LNCaP clone FGC (cell line): ENCODE data around the gene COPS8.

Experiments used
- DNase-seq: peaks from one replicate; pipeline ENCODE4 v3.0.0-alpha.2; 2011; ENCODE audit warnings: low read depth
- H3K4me3 ChIP-seq: 2 replicates; pipeline ENCODE4 v1.5.1; 2011; ENCODE audit warnings: mild to moderate bottlenecking, low read depth, low read length, control low read depth
- TF ChIP-seq, protein P1 (sequence below): IDR thresholded peaks from 2 replicates; pipeline ENCODE4 v1.5.1; 2012; ENCODE audit warnings: mild to moderate bottlenecking; ENCODE audit not compliant: control insufficient read depth, insufficient read depth; ENCODE audit errors: extremely low read depth

The COPS8 gene

DNA sequence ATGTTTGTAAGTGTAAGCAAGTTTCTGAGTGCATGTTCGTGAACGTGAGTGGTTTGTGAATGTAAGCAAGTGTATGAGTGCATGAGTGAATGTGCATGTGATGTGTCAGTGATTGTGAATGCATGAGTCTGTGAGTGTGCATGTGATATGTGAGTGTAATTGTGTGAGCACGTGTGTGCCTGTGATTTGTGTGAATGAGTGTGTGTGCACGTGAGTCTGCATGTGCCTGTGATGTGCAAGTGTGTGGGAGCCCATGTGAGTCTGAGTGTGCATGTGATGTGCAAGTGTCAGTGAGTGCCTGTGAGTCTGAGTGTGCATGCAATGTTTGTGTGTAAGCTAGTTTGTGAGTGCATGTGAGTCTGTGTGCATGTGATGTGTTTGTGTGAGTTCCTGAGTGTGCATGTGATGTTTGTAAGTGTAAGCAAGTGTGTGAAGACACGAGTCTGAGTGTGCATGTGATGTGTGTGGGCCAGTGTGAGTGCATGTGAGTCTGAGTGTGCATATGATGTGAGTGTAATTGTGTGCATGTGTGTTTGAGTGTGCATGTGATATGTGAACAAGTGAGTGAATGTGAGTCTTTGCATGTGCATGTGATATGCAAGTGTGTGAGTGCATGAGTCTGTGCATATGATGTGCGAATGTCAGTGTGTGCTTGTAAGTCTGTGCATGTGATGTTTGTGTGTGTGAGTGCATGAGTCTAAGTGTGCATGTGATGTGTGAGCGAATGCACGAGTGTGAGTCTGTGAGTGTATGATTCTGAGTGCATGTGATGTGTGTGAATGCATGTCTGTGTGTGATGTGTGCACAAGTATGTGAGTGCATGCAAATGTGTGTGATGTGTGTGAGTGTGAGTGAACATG lies 45.1 kb downstream of the COPS8 start:
- TF ChIP-seq, protein P1, sequence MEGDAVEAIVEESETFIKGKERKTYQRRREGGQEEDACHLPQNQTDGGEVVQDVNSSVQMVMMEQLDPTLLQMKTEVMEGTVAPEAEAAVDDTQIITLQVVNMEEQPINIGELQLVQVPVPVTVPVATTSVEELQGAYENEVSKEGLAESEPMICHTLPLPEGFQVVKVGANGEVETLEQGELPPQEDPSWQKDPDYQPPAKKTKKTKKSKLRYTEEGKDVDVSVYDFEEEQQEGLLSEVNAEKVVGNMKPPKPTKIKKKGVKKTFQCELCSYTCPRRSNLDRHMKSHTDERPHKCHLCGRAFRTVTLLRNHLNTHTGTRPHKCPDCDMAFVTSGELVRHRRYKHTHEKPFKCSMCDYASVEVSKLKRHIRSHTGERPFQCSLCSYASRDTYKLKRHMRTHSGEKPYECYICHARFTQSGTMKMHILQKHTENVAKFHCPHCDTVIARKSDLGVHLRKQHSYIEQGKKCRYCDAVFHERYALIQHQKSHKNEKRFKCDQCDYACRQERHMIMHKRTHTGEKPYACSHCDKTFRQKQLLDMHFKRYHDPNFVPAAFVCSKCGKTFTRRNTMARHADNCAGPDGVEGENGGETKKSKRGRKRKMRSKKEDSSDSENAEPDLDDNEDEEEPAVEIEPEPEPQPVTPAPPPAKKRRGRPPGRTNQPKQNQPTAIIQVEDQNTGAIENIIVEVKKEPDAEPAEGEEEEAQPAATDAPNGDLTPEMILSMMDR: no peak
- no peak overlapping the region for H3K4me3 ChIP-seq
- no peak for DNase-seq

DNA sequence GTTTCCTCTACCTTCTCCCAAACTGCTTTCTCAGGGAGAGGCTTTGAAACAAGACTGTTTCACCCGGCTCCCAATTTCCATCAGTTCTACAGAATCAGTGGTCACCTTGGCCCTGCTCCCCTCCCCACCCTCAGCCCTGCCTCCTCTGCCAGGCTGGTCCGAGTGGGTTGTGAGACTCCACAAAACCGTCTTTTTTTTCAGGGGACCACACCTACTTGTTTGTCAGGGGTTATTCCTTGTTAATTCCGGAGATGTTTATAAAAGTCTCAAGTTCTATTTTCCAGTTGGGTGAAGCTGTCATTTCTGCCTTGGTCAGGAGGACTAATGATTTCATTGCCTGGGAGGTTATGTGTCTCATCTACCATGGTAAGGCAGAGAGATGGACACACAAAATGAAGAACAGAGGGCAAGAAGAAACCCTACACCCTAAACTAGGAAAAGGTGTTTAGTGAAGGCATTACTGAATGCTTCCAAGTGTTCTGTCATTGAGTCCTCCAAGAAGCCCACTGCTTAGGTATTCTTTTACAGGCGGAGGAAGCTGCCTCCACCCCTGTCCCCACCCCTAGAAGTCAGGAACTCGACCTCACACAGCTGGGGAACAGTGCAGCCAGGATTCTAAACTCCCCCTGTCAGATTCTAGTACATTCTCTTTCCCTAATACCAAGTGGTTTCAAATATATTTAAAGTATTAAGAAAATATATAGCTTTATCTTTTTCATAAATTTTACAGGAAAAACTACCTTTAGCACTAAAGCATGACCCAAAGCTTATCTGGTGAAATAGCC lies 46.3 kb downstream of the COPS8 start:
- H3K4me3 ChIP-seq: no peak overlapping the region
- no peak for DNase-seq
- TF ChIP-seq, protein P1: no peak

DNA sequence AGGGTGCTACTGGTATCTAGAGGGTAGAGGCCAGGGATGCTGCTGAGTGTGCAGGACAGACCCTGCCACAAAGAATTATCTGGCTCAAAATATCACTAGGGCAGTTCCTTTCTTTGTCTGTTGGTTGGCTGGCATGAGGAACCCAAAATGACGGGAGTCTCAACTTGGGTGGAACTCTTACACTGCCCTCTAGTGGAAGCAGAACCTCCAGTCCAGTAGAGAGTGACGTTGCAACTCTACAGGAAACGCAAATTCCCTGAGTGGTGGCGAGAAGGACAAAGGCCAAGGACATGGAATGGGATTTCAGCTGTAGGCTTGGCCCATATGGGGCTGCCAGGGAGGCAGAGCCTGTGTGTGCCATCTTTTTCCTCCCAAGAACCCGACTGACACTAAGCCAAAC lies 47.1 kb downstream of the COPS8 start:
- H3K4me3 ChIP-seq: no peak overlapping the region
- no peak for DNase-seq
- TF ChIP-seq, protein P1: peak; percentile 48

DNA sequence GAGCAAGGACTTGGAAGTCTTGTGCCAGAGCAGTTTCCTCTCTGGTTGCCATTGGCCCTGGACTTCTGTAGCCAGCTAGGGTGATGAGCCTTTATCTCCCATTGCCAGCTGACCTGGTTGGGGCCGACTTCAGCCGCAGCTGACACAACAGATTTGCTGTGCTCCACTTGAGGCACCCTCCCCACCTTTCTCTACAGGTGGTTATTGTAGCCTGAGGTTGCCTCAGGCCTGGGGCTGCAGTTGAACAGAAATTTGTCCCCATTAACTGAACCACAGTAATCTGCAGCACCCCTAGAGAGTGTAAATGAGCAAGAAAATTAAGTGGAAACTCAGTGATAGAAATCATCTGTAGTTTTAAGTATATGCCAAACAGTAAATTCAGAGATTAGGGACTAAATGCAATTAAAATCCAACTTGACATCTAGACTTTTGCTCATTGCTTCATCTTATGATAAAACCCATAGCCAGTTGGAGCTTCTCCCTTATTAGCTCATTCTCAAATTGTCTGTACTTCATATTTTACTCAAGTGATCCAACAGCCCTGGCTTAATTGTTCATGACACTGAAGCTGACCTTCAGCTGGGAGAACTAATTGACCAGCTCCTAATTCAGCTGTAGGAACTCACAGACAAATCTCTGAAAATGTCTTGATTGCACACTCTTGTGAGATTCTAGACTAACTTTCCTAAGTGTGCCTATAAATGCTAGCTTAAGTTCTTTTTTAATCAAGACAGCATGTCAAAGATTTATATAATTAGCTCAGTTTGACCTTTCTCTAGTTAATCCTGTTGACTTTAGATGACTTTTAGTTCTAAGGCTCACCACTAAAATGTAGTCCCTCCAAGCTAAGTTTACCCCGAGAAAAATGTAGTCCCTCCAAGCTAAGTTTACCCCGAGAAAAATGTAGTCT lies 48.9 kb downstream of the COPS8 start:
- H3K4me3 ChIP-seq: no peak overlapping the region
- TF ChIP-seq, protein P1: no peak
- DNase-seq: no peak

DNA sequence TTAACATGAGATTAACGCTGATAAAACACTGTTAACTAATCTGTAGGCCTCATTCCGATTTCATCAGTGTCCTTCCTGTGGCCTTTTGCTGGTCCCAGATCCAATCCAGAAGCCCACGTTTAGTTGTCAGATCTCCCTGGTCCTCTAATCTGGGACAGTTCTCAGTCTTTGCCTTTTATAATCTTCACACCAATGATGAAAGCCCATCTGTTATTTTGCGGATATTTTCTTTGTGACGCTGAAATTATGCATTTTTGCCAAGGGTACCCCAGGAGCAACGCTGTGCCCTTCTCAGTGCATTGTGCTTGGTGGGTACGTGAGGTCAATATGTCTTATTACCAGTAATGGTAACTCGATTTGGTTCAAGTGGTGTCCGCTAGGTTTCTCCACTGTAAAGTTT lies 51.1 kb downstream of the COPS8 start:
- TF ChIP-seq, protein P1: no peak
- DNase-seq: no peak
- H3K4me3 ChIP-seq: no peak overlapping the region

DNA sequence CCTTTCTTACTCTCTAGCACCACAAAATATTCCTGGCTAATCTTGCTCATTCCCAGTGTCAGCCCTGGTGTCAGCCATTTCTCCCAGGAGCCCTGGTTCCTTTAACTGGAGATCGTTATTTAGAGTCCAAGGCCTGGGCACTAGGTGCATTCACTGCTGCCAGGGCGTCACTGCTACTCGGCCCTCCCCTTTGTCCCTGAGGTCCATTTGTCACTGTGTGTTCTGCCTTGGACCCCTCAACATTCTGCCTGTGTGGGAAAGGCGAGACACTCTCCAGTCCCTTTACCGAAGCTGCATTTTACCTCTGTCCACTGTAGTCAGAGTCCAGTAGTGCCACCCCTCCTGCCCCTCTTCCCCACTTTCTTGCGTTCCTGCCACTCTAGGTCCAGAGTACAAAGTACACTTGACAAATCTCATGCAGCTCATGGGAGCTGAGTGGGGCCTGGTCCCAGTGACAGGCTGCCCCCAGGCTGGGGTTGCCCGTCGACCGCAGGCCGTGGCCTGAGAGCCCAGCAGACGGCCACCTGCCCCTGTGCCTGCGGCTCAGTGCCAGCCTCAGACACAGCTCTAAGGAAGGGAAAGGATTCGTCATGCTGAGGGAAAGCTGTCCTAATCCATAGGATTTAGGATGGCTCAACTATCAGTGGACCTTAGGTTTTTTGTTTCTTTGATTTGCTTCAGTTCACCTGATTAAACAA lies 52.1 kb downstream of the COPS8 start:
- H3K4me3 ChIP-seq: no peak overlapping the region
- DNase-seq: no peak
- TF ChIP-seq, protein P1: no peak
